GM19324 (cell line): Measurements from ENCODE around the gene LIPG.
"Not testable (repeated sequence)": the region's sequence is repeated elsewhere in the genome, so short reads cannot be mapped to it uniquely, and the experiment has no call there.

ENCODE experiments used
- ATAC-seq: cut with Tn5 transposase; IDR thresholded peaks from one replicate; pipeline ENCODE4 v1.9.1; 2021; ENCODE audit warnings: mild to moderate bottlenecking, moderate library complexity; ENCODE audit not compliant: unreplicated experiment, low FRiP score

The LIPG gene

GRCh38 chr18:49570836-49571235, 9.0 kb downstream of the LIPG start:
- no peak for ATAC-seq

GRCh38 chr18:49572611-49573345, 10.9 kb downstream of the LIPG start:
- ATAC-seq: no peak

- no peak for ATAC-seq
Measured at GRCh38 chr18:49573835-49574234, 12.0 kb downstream of the LIPG start.

GRCh38 chr18:49579041-49579440, 17.2 kb downstream of the LIPG start:
- not testable (repeated sequence) for ATAC-seq

- ATAC-seq: not testable (repeated sequence)
Measured at GRCh38 chr18:49579583-49579982, 17.7 kb downstream of the LIPG start.

- ATAC-seq: no peak
Measured at GRCh38 chr18:49580279-49580678, 18.4 kb downstream of the LIPG start.

- no peak for ATAC-seq
Measured at GRCh38 chr18:49581371-49581770, 19.5 kb downstream of the LIPG start.

- no peak for ATAC-seq
Measured at GRCh38 chr18:49582579-49582978, 20.7 kb downstream of the LIPG start.

GRCh38 chr18:49584394-49584793, 22.5 kb downstream of the LIPG start:
- ATAC-seq: no peak

GRCh38 chr18:49584951-49585350, 23.1 kb downstream of the LIPG start:
- not testable (repeated sequence) for ATAC-seq

- no peak for ATAC-seq
Measured at GRCh38 chr18:49585781-49586663, 24.2 kb downstream of the LIPG start.

- no peak for ATAC-seq
Measured at GRCh38 chr18:49588171-49588570, 26.3 kb downstream of the LIPG start.

- no peak for ATAC-seq
Measured at GRCh38 chr18:49588971-49589370, 27.1 kb downstream of the LIPG start.

GRCh38 chr18:49590608-49591007, 28.8 kb downstream of the LIPG start:
- ATAC-seq: no peak

GRCh38 chr18:49591271-49591670, 29.4 kb downstream of the LIPG start:
- ATAC-seq: no peak

- no peak for ATAC-seq
Measured at GRCh38 chr18:49591775-49592174, 29.9 kb downstream of the LIPG start.

GRCh38 chr18:49596687-49597086, 34.8 kb downstream of the LIPG start:
- ATAC-seq: no peak

- no peak for ATAC-seq
Measured at GRCh38 chr18:49597157-49597931, 35.5 kb downstream of the LIPG start.

- no peak for ATAC-seq
Measured at GRCh38 chr18:49601211-49601610, 39.4 kb downstream of the LIPG start.

GRCh38 chr18:49608366-49609255, 46.8 kb downstream of the LIPG start:
- no peak for ATAC-seq
